HG02610 (cell line): ENCODE measurements around the gene DHX35.
A peak's percentile ranks its signal among the peaks of the same experiment; 100 is the strongest.

Experiments used
- ATAC-seq: cut with Tn5 transposase; IDR thresholded peaks from one replicate; pipeline ENCODE4 v1.9.1; 2021; ENCODE audit warnings: mild to moderate bottlenecking, moderate library complexity; ENCODE audit not compliant: unreplicated experiment

The DHX35 gene

DNA sequence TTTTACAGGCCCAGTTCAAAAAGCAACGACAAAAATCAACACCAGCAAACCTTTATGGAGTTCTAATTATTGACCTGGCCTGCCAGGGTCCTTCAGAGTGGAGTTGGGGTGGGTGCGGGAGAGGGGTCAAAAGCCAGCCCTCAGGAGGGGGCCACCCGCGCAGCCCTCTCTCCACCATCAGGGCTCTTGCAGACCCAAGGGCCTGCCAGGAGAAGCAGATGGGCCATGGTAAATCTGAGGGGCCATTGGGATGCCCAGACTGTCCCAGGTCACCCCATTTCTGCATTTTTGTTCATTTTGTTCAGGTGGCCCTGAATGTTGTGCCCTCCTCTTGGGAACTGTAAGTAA, 88.4 kb downstream of the DHX35 start:
- no peak for ATAC-seq

- ATAC-seq, result no peak
These were observed 90.5 kb downstream of the DHX35 start for GRCh38 chr20:39052676-39053075.

- no peak for ATAC-seq
These were observed 95.0 kb downstream of the DHX35 start for GRCh38 chr20:39057143-39057542.

DNA sequence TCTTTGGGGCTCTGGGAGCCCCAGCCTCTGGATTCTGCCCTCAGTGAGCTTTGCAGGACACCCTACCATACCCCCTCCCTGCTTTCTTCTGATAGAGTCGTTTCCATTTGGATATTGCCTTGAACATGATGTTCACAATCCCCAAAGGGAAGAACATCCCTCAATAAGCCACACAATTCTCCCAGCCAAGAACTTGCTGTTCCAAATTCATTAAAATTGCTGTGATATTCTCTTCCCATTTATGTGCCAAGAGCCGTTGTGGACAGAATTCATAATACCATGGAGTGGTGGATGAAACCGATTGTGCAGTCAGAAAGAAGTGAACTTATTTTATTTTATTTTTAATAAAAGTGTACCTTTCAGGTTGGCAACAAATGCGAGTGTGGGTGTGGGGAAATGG, 95.8 kb downstream of the DHX35 start:
- ATAC-seq, result no peak

DNA sequence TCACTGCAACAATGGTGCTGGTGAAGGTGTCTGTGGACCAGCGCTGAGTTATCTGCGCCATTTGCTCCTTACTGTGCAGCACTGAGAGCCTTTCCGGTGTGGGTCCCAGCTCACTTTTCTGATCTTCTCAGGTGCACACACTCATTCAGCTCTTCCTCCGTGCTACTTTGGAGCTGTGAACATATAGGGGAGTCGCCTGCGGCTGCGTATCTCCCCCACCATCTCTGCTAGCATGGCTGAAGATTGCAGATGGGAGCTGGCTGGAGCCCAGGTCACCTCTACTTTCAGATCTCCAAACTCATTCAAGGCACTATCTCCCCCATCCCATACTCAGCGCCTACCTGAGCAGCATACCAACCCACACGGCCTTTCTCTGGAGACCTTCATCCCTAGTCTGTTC, 96.9 kb downstream of the DHX35 start:
- no peak for ATAC-seq

GRCh38 chr20:39066471-39067242, 104.5 kb downstream of the DHX35 start:
- no peak for ATAC-seq

DNA sequence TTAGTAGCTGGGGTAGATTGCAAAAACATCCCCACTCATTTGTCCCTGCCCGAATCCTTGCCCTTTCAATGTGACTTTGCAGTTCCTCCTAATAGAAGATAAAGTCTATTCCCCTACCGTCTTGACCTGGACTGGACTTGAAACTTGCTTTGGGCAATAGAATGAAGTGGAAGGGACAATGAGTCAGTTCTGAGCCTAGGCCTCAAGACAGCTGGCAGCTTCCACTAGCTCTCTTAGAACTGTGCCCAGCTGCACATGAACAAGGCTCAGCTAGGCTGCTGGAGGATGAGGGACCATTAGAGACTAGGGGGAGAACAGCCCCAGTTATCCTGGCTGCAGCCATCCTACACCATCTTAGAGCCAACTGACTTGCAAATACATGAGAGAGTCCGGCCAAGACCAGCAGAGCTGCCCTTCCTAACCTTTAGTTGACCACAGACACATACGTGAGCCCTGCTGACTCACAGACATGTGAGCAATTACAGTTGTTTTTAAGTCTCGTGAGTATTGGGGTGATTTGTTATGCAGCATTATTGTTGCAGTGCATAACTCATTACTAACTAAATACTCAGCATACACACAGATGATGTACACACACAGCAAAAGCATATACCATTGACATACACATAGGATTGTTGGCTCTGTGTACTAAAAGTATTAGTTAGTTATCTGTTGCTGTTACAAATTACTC, 105.5 kb downstream of the DHX35 start:
- ATAC-seq, result no peak

GRCh38 chr20:39069976-39070375, 107.8 kb downstream of the DHX35 start:
- no peak for ATAC-seq

DNA sequence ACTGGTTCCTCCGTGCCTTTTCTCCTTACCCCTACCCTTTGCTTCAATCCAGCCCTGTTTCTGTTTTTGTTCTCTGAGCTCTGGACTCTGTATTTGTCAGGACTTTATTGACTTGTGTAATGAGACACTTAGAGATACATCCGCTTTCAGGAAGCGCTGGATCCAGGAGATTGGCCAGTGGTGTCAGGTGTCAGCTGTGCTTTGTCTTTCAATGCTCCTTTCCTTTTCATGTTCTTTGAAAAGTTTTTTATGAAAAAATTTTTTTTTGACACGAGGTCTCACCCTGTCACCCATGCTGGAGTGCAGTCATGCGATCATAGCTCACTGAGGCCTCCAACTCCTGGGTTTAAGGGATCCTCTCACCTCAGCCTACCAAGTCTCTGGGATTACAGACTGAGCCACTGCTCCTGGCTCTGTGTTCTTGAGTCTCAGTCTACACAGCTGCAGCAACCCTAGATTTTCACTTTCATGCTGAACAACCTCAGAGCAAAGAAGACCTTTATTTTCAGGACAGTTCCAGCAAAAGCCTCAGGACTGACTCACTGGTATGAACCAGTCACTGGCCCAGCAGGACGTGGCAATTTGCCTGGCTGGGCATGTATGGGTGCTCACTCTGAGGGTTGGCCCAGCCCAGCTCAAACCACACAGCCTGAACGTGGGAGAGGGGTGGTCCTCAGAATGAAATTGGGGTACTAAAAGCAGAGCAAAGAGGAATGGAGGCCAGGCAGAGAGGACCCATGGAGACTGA, 108.5 kb downstream of the DHX35 start:
- ATAC-seq, result no peak

- no peak for ATAC-seq
These were observed 110.0 kb downstream of the DHX35 start for GRCh38 chr20:39072132-39072531.

- no peak for ATAC-seq
These were observed 110.5 kb downstream of the DHX35 start for GRCh38 chr20:39072653-39073052.

GRCh38 chr20:39075731-39076130, 113.6 kb downstream of the DHX35 start:
- ATAC-seq, result no peak

- no peak for ATAC-seq
These were observed 114.8 kb downstream of the DHX35 start for GRCh38 chr20:39076958-39077357.

DNA sequence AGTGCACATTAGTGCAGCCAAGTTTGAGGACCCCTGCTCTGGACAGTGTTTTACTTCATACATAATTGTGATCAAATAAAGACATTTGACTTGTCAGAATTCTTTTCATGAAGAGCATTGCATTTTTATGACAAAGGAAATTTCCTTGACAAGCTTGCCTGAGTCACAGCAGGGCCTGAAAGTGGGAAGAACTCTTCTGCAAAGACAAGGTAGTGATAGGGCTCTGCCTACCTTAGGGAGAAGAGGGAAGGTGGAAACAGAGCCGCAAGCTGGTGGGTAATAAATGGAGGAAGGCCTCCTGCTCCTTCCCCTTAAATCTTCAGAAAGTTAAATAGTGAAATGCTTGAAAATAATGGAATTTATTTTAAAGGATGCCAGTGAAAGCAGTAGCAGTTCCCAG, 118.2 kb downstream of the DHX35 start:
- ATAC-seq, result no peak

DNA sequence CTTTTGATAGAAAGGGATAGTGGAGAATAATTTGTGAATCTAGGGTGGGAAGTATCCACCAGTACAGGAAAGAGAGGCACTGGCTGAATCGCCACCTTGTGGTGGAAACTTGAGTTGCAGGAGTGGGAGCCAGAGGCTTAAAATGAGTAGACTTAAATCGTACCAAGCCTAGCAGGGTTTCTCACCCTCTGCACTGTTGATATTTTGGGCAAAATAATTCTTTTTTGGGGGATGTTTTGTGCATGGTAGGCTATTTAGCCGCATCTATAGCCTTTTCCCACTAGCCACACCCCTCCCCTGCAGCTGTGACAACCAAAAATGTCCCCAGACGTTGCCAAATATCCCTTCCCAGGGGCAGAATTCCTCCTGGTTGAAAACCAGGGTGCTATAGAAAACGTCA, 119.1 kb downstream of the DHX35 start:
- peak; percentile 71 for ATAC-seq

DNA sequence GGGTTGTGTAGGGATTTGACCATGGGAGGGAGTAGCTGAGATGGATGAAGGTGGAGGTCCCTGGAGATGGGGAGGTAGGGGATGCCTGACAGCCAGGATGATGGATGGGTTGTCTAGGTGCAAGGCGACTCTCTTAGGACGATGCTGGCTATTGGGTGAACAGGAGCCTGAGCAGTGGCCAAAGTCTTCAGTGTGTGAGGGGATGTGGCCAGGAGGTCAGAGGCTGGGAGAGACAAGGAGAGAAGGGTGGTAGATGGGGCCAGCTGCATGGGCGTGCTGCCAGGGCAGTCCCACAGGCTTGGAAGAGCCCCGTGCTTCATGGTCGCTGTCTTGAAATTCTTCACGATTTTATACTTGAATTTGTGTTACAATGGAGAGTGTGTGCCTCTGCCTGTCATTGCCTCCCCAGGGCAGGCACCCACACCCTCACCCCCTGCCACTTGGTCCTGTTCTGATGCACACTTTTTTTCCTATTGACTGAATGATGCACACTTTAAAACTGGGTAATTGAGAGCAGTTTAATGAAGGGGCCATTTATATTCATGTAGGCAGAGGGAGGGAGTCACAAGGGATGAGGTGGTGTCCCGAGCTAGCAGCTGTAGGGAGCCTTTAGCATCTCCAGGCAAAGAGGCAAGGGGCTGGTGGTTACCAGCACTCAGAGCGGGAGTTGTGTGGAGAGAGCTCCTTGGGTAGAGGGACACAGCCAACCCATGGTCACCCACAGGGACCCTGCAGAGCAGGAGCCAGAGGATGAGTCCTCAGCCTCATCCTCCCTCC, 120.7 kb downstream of the DHX35 start:
- ATAC-seq, result no peak

GRCh38 chr20:39083761-39084160, 121.6 kb downstream of the DHX35 start:
- ATAC-seq, result no peak

GRCh38 chr20:39089029-39089428, 126.9 kb downstream of the DHX35 start:
- no peak for ATAC-seq
